ENCODE data around the gene KIF4A. TPM values are rescaled to one million over a fixed set of nuclear protein-coding genes. Genes with fewer than 3 reads are reported as not detected.
A peak's percentile ranks its signal among the peaks of the same experiment; 100 is the strongest.

The KIF4A gene
- total and polyA plus RNA-seq, 10 of the 15 experiments (the other 5 are each of a cell fraction or from before 2014, with no cell fraction given): 10.8 to 28.8 (median 22.5) TPM

DNA sequence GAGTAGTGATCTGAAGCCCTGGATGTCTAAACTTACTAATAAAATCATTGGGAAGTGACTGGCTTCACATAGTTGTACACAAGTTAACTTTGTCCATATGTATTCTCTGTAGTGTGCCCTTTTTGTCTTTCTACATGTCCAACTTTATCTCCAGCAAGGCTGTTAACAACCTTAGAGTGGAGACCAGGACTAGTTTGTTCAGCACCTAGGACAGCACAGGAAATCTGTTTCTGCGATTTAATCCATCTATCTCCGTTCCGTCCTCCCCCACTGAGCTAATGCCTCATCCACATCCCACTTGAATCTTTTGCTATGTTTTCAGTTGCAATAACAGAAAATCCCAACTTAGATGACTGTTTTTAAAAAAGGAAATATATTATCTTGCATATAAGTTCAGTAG, 25.1 kb upstream of the KIF4A start:
- TF ChIP-seq EGR1 (IDR thresholded peaks at IDR 0.05; ENCODE audit: borderline replicate concordance in 1 of 2, low read depth in 2 of 2, low read length in 2 of 2) (no peak), ZNF207 (IDR thresholded peaks at IDR 0.05; ENCODE audit: borderline replicate concordance) (no peak), TCF12 (IDR thresholded peaks at IDR 0.05; ENCODE audit: low read depth, low read length) (no peak), GATAD2B (conservative IDR thresholded peaks at IDR 0.05; ENCODE audit: low read depth) (no peak), TCF7 (IDR thresholded peaks at IDR 0.05; ENCODE audit: borderline replicate concordance) (no peak), JUND (IDR thresholded peaks at IDR 0.05; ENCODE audit: low read depth, low read length) (no peak)
- TF ChIP-seq, protein P1, sequence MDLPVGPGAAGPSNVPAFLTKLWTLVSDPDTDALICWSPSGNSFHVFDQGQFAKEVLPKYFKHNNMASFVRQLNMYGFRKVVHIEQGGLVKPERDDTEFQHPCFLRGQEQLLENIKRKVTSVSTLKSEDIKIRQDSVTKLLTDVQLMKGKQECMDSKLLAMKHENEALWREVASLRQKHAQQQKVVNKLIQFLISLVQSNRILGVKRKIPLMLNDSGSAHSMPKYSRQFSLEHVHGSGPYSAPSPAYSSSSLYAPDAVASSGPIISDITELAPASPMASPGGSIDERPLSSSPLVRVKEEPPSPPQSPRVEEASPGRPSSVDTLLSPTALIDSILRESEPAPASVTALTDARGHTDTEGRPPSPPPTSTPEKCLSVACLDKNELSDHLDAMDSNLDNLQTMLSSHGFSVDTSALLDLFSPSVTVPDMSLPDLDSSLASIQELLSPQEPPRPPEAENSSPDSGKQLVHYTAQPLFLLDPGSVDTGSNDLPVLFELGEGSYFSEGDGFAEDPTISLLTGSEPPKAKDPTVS (IDR thresholded peaks at IDR 0.05; ENCODE audit: low read depth, low read length): no peak
- TF ChIP-seq, protein P2, sequence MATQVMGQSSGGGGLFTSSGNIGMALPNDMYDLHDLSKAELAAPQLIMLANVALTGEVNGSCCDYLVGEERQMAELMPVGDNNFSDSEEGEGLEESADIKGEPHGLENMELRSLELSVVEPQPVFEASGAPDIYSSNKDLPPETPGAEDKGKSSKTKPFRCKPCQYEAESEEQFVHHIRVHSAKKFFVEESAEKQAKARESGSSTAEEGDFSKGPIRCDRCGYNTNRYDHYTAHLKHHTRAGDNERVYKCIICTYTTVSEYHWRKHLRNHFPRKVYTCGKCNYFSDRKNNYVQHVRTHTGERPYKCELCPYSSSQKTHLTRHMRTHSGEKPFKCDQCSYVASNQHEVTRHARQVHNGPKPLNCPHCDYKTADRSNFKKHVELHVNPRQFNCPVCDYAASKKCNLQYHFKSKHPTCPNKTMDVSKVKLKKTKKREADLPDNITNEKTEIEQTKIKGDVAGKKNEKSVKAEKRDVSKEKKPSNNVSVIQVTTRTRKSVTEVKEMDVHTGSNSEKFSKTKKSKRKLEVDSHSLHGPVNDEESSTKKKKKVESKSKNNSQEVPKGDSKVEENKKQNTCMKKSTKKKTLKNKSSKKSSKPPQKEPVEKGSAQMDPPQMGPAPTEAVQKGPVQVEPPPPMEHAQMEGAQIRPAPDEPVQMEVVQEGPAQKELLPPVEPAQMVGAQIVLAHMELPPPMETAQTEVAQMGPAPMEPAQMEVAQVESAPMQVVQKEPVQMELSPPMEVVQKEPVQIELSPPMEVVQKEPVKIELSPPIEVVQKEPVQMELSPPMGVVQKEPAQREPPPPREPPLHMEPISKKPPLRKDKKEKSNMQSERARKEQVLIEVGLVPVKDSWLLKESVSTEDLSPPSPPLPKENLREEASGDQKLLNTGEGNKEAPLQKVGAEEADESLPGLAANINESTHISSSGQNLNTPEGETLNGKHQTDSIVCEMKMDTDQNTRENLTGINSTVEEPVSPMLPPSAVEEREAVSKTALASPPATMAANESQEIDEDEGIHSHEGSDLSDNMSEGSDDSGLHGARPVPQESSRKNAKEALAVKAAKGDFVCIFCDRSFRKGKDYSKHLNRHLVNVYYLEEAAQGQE (IDR thresholded peaks at IDR 0.05; ENCODE audit: low read depth, low read length): peak; percentile 52; the same call in 1 of the 2 replicates
- Histone ChIP-seq H3K27ac (ENCODE audit: control insufficient read depth, insufficient read depth) (no peak overlapping the region), H3K36me3 (ENCODE audit: control insufficient read depth in 2 of 2, insufficient read depth in 2 of 2, low read length in 1 of 2) (no peaks in the 10 kb centered on the region), H2AFZ (ENCODE audit: control insufficient read depth, low read depth, low read length) (no peak overlapping the region), H3K4me2 (ENCODE audit: control insufficient read depth, insufficient read depth) (no peak overlapping the region), H4K20me1 (ENCODE audit: control insufficient read depth, insufficient read depth) (no peaks in the 10 kb centered on the region), H3K9me3 (replicated peaks; ENCODE audit: control insufficient read depth, insufficient read depth, low read length) (no peaks in the 10 kb centered on the region), H3K4me1 (ENCODE audit: control insufficient read depth, insufficient read depth, low read length) (no peaks in the 10 kb centered on the region), H3K9ac (ENCODE audit: control insufficient read depth, insufficient read depth, low read length) (no peak overlapping the region), H3K79me2 (ENCODE audit: control insufficient read depth, insufficient read depth, low read length) (no peaks in the 10 kb centered on the region), H3K4me3 (no peak overlapping the region), H3K27me3 (replicated peaks in 1 of 2; ENCODE audit: control insufficient read depth in 2 of 2, insufficient read depth in 2 of 2, low read length in 1 of 2) (no peaks in the 10 kb centered on the region)
- BruUV-seq (replicated peaks): no TSS peak
- SMC1A ChIA-PET (ENCODE audit: uncharacterized antibody, unreplicated experiment): no interaction called here
- DNase-seq (ENCODE audit: low read depth, low spot score): no peak
- no peak for ATAC-seq
- in situ Hi-C loops (cut with MboI): no loop called here
- RAD21 ChIA-PET (ENCODE audit: unreplicated experiment): no interaction called here
- intact Hi-C loops (cut with micrococcal nuclease; ENCODE audit: unreplicated experiment): loop anchor here (5.0 kb wide), 1 partner anchor 232 kb away; no protein-coding TSS in a partner anchor
- no peak for FAIRE-seq
- 65% methylated on average over 3 of the region's 3 CpGs for WGBS (ENCODE audit: insufficient coverage, insufficient replicate concordance, low lambda C conversion rate, missing lambda C conversion rate)
- POLR2A ChIA-PET: no interaction called here
- CTCF ChIA-PET: no interaction called here

Measured in GM12878 (cell line).